ENCODE data around the gene UGT1A5.

GRCh38 chr2:233791151-233791882 is 78.6 kb downstream of the UGT1A5 start:
- TF ChIP-seq TAF7 (optimal IDR thresholded peaks at IDR 0.05; ENCODE audit: borderline replicate concordance, low read depth, low read length) (no peak), SAP30 (IDR thresholded peaks at IDR 0.05; ENCODE audit: insufficient read depth, insufficient replicate concordance, low read length) (no peak), SP4 (IDR thresholded peaks at IDR 0.05; ENCODE audit: low read length) (no peak), CTCF (IDR thresholded peaks at IDR 0.05; ENCODE audit: control extremely low read depth in 1 of 3, insufficient read depth in 1 of 3, low read depth in 1 of 3, low read length in 3 of 3) (no peak), POLR2AphosphoS5 (IDR thresholded peaks at IDR 0.05; ENCODE audit: low read depth, low read length) (no peak), CREB1 (IDR thresholded peaks at IDR 0.05) (no peak), MAFK (IDR thresholded peaks at IDR 0.05; ENCODE audit: low read depth, low read length) (no peak), EP300 (IDR thresholded peaks at IDR 0.05; ENCODE audit: borderline replicate concordance in 1 of 2, low read depth in 2 of 2, low read length in 2 of 2) (no peak), MAX (IDR thresholded peaks at IDR 0.05) (no peak), BCL11A (IDR thresholded peaks at IDR 0.05; ENCODE audit: low read depth in 2 of 2, low read length in 2 of 2) (no peak), ZNF274 (IDR thresholded peaks at IDR 0.05; ENCODE audit: borderline replicate concordance, extremely low read depth, low read length) (no peak)

Data from H1 (cell line).